HG03280 (cell line): ENCODE measurements around the gene MPZL3.

ENCODE experiments used
- ATAC-seq: cut with Tn5 transposase; IDR thresholded peaks from one replicate; pipeline ENCODE4 v1.9.1; 2021; ENCODE audit warnings: mild to moderate bottlenecking, moderate library complexity; ENCODE audit not compliant: unreplicated experiment

The MPZL3 gene

DNA sequence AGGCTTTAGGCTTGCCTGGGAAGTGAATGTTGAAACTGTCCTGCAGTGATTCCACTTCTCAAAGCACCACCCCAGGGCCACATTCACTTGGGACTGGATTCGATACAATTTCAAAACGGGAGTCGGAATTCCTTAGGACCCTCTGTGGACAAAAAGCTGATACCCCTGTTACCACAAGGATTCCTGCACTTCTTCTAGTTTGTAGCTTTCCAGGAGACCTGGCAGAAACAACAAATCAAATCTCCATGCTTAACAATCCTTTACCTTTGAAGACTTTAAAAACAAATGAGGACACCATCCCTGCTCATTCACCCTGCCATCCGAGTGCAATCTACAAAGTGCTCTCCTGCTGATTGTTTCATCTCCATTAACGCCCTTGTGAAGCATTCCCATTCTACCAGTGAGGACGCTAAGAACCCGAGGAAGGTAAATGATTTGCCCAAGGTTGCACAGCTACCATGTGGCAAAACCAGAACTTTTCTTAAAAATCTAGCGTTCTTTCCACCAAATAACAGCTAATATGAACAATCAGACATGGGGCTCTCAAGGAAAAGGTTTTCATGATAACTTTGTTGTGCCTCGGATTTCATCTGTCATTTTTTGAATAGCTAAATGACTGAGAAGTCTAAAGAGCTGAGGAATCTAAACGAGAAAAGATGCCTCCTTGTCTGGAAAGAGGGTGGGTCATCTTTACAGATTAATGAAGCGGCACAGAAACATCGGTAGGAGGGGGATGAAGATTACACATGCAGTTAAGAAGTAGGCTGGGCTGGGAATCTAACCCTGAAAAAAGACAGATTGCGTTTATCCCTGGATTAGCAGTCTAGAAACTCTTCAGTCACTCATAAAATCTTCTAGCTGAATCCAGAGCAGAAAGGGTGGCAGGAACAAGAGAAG lies 12.7 kb upstream of the MPZL3 start:
- ATAC-seq: no peak

DNA sequence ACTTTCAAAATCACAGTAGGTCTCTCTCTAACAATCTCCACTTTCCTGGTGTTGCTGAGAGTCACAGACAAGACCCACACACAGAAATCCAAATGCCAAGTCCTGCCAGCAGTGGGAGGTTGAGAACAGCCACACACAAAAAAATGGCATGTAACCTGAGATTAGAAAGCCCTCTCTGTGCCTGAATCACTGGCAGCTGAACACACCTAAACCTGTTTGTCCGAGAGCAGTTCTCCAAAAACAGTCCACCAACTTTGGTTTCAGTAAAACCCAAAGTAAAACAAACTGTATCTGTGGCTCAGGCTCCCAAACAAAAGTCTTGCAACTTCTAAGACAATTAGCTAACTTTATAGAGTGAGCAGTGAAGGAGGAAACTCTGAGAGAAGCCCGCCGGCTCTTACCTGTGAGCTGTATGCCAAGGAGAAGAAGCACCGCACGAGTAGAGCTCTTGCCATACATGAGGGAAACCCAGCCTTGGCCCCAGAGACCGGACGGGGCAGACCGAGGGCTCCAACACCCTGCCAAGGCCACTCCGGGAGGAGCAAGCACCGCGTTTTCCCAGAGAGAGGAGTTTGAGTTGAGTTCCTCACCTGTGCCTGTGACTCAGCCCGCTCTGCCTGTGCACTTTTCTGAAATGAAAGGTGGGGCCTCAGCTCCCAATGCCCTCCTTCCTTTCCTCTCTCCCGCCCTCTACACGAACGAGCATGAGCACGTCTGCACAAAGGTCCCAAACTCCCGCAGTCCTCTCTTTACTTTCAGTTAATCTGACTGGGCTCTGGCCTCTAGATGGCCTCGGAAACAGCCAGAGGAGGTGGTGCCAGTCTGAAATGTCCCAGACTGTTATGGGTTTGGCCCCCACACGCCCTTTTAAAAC lies 11.8 kb upstream of the MPZL3 start, which contains the start of gene MPZL2:
Gene MPZL2, minus strand, starts transcription at position 603 of the 874 bp plus-strand sequence. Its CDS starts 144 bp downstream, at position 459.
- no peak for ATAC-seq

- ATAC-seq: no peak
Measured at GRCh38 chr11:118263112-118263511, 10.9 kb upstream of the MPZL3 start.

DNA sequence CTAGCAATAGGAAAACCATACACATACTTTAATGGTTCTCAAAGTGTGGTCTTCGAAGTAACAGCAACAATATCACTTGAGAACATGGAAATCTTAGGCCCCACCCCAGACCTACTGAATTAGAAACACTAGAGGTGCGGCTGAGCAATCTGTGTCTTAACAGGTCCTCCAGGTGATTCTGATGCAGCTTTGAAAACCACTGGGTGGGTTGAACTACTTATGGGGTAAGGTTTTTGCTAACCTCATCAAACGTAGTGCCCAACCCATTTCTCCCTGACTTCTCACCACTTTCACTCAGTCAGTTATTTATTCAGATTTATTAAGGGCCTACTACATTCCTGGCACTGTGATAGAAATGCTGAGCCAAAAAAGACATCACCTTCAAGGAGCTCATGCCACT lies 8.2 kb upstream of the MPZL3 start:
- no peak for ATAC-seq

DNA sequence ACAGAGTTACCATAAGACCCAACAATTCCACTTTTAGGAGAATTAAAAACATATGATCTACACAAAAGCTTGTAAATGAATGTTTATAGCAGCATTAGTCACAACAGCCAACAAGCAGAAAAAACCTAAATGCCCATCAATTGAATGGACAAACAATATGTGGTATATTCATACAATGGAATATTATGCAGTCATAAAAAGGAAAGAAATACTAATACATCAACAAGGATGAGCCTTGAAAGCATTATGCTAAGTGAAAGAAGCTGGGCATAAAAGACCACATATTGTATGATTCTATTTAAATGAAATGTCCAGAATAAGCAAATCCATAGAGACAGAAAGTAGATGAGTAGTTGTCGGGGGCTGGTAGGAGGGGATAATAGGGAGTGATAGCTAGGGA lies 7.0 kb upstream of the MPZL3 start:
- ATAC-seq: no peak

DNA sequence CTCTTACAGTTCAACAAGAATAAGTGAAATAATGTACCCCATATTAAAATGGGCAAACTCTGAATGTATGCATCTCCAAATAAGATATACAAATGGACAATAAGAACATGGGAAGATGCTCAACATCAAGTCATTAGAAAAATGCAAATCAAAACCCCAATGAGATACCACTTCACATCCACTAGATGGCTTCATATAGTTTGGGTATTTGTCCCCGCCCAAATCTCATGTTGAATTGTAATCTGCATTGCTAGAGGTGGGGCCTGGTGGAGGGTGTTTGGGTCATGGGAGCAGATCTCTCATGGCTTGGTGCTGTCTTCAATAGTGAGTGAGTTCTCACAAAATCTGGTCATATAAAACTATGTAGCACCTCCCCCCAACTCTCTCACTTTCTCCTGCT lies 6.2 kb upstream of the MPZL3 start:
- ATAC-seq: no peak

DNA sequence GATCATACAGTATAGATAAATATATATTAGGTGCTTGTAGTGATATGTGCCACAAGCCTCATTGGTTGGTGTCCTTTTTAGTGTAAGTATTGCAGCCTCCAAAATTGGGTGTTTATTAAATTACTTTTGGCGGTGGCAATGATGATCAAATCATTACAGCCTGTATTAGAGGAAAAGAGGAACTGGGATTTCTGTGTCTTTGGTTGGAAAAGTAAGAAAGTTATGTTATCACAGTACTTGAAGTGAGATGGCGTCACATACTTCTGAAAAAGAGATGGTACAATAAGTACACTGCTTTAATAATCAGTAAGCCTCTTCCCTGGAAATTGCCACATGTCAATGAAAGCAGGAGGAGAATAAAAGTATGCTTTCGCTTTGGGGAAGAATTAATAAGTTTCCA lies 523 bp upstream of the MPZL3 start:
- ATAC-seq: no peak

DNA sequence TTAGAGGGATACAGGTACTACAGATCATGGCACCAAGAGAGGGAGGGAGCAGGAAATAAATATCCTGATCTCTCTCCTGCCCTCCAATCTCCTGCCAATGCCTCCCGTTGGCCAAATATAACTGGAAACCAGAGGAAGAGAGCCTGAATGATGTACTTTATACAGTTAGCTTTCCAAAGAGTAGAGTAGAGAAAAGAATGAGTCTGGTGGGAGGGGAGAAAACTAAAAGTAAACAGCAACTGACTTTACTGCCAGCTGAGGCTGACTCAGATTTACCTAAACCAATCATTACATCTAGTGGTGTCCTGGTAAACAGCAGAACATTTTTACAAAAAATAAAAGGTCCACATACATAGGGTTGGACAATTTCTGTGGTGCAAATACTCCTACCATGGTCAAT lies 5.1 kb downstream of the MPZL3 start:
- no peak for ATAC-seq

GRCh38 chr11:118245936-118246562 lies 6.1 kb downstream of the MPZL3 start:
- no peak for ATAC-seq

DNA sequence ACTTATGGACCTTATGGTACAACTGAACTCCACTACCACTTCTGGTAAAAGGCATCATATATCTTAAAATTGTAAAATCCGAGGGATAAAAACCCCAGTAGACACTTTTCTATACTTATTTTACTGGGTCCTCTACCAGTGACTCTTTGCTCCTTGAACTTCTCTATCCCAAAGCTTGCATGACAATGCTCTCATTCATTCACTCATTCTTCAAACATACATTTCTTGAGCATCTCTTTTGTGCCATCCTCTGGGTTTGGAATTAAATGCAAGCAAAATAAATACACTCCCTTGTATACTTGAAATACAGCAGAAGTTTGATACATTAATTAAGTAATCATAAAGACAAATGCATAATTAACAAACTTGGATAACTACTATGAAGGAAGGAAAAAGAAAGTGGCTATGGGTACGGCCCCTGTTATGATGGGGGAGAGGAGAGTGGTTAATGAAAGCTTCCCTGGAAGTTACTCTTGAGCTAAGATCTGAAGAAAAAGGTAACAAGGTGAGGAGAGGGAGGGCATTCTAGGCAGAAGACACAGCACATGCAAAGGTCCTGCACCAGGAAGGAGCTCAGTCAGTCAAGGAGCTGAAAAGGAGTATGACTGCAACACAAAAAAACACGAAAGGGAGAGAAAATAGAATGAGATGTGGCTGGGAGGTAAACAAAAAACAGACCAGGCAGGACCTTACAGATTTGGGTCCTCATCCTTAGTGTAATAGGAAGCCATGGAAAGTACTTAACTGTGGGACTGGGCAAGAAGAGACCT lies 8.0 kb downstream of the MPZL3 start:
- no peak for ATAC-seq

DNA sequence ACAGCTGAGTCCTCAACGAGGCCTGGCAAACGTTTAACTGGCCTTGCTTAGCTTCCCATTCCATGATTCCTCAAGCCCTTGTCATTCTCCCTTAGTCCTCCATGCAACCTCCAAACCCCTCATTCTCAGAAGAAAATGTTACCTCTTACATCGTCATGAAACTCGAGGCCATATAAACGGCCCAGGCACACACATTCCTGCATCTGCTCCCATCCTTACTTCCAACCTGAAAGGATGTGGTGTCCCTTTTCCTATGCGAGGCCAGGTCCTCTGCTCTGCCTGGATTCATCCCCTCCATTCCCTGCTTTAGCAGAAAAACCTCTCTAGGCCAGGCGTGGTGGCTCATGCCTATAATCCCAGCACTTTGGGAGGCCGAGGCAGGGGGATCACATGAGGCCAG lies 9.0 kb downstream of the MPZL3 start:
- ATAC-seq: no peak

GRCh38 chr11:118241764-118242098 lies 10.4 kb downstream of the MPZL3 start:
- ATAC-seq: no peak

GRCh38 chr11:118240999-118241763 lies 11.0 kb downstream of the MPZL3 start:
- ATAC-seq: peak; percentile 83

GRCh38 chr11:118239509-118240205 lies 12.5 kb downstream of the MPZL3 start:
- no peak for ATAC-seq

DNA sequence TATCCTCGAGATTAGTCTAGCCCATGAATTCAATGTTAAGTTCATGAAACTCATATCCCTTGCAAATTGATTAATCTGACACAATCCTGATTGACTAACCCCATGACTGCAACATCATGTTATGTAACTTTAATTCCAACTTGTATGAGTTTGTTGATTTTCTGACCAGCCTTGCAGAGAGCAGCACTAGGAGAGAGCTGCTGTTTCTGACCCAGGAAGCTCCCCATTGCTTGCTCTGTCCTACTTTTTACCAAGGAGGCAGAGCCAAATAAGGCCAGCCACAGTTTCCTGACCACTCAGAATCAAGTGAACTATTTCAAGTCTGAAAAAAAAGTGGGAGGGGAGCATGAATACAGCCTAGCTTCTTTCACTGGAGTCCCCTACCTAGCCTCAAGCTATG lies 13.2 kb downstream of the MPZL3 start:
- no peak for ATAC-seq

GRCh38 chr11:118238421-118238820 lies 13.7 kb downstream of the MPZL3 start:
- ATAC-seq: no peak

GRCh38 chr11:118236170-118236569 lies 16.0 kb downstream of the MPZL3 start:
- ATAC-seq: no peak

- no peak for ATAC-seq
Measured at GRCh38 chr11:118234833-118235232, 17.3 kb downstream of the MPZL3 start.

DNA sequence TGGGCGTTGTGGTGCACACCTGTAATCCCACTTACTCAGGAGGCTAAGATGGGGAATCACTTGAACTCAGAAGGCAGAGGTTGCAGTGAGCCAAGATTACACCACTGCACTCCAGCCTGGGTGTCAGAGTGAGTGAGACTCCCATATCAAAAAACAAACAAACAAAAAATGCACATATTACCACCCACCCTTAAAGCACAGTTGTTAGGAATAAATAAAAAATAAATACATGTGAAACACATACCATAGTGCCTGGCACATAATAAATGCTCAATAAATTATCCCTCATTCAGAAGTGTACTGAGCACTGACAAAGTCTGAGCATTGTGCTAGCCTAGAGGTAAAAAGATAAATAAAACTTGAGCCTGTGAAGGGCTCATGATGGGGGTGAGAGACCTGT lies 18.3 kb downstream of the MPZL3 start:
- ATAC-seq: no peak
